Stimulated activated CD4-positive, alpha-beta T cell treated with anti-CD3 and anti-CD28 coated beads, TNF-alpha, amount 100 ng/mL, for 48 hours (primary cell): ENCODE results near the gene GIMAP1.

Experiments used
- DNase-seq, 3 donors: peaks; one replicate each; pipeline ENCODE4 v3.0.0-alpha.2; 2020; ENCODE audit warnings: low read depth in 3 of 3

GIMAP1 gene

GRCh38 chr7:150722431-150722931 is 6.1 kb downstream of the GIMAP1 start:
- no peak for DNase-seq

GRCh38 chr7:150723467-150723866 is 7.1 kb downstream of the GIMAP1 start:
- DNase-seq: no peak

- DNase-seq: no peak
Measured at GRCh38 chr7:150727381-150727780, 11.0 kb downstream of the GIMAP1 start.

- no peak for DNase-seq
Measured at GRCh38 chr7:150728011-150728410, 11.6 kb downstream of the GIMAP1 start.

- no peak for DNase-seq
Measured at GRCh38 chr7:150728609-150729008, 12.2 kb downstream of the GIMAP1 start.

- DNase-seq: no peak
Measured at GRCh38 chr7:150731916-150732315, 15.5 kb downstream of the GIMAP1 start.

- DNase-seq: no peak
Measured at GRCh38 chr7:150732786-150733481, 16.5 kb downstream of the GIMAP1 start.

- no peak for DNase-seq
Measured at GRCh38 chr7:150733482-150734095, 17.2 kb downstream of the GIMAP1 start.

GRCh38 chr7:150734254-150734653 is 17.8 kb downstream of the GIMAP1 start:
- no peak for DNase-seq

GRCh38 chr7:150735596-150736358 is 19.4 kb downstream of the GIMAP1 start:
- no peak for DNase-seq

- no peak for DNase-seq
Measured at GRCh38 chr7:150736864-150737263, 20.5 kb downstream of the GIMAP1 start.

GRCh38 chr7:150737265-150738055 is 21.0 kb downstream of the GIMAP1 start, which contains the start of gene GIMAP5:
Gene GIMAP5 (plus strand): TSS chr7:150737418. CDS start chr7:150740885, 3,467 bp downstream.
- no peak for DNase-seq

GRCh38 chr7:150738092-150738491 is 21.7 kb downstream of the GIMAP1 start:
- DNase-seq: no peak

GRCh38 chr7:150738591-150739001 is 22.2 kb downstream of the GIMAP1 start:
- DNase-seq: no peak

- DNase-seq: no peak
Measured at GRCh38 chr7:150739033-150739432, 22.6 kb downstream of the GIMAP1 start.

- no peak for DNase-seq
Measured at GRCh38 chr7:150740053-150740452, 23.6 kb downstream of the GIMAP1 start.

- DNase-seq: no peak
Measured at GRCh38 chr7:150742286-150742968, 26.0 kb downstream of the GIMAP1 start.

- no peak for DNase-seq
Measured at GRCh38 chr7:150744041-150744656, 27.7 kb downstream of the GIMAP1 start.

GRCh38 chr7:150745086-150745485 is 28.7 kb downstream of the GIMAP1 start:
- DNase-seq: no peak

- DNase-seq: no peak
Measured at GRCh38 chr7:150745876-150746275, 29.5 kb downstream of the GIMAP1 start.

- no peak for DNase-seq
Measured at GRCh38 chr7:150746921-150747320, 30.5 kb downstream of the GIMAP1 start.
